Natural killer cell (primary cell): Measurements from ENCODE around the gene REELD1. TPM values are rescaled to one million over a fixed set of nuclear protein-coding genes. Genes with fewer than 3 reads are reported as not detected.

Experiments used
- ATAC-seq, 3 donors: fragments of 150-1000 bp in 2 of 3; fragments of 200-7000 bp in 1 of 3; cut with Tn5 transposase; 1 replicate in 1 of 3; 2 replicates in 2 of 3; pipeline ENCODE4 v1.10.0; 2021; ENCODE audit warnings: mild to moderate bottlenecking in 2 of 3, moderate library complexity in 2 of 3
- DNase-seq, 2 donors: peaks; one replicate each; pipeline versions ENCODE4 v3.0.0 to v3.0.0-alpha.2; 2013 to 2021; ENCODE audit warnings: mixed read lengths in 1 of 2
- H3K27ac ChIP-seq: one replicate; pipeline ENCODE4 v1.5.1; 2013; ENCODE audit warnings: mild to moderate bottlenecking, low read length
- H3K27me3 ChIP-seq: one replicate; pipeline ENCODE4 v1.6.1; 2013; ENCODE audit warnings: low read length; ENCODE audit not compliant: control insufficient read depth, insufficient read depth
- H3K36me3 ChIP-seq: one replicate; pipeline ENCODE4 v1.6.1; 2013; ENCODE audit warnings: low read length; ENCODE audit not compliant: control insufficient read depth, insufficient read depth
- H3K4me1 ChIP-seq: one replicate; pipeline ENCODE4 v1.6.1; 2013; ENCODE audit warnings: low read length; ENCODE audit not compliant: control insufficient read depth, insufficient read depth
- H3K4me3 ChIP-seq: one replicate; pipeline ENCODE4 v1.5.1; 2013; ENCODE audit warnings: low read length
- H3K9me3 ChIP-seq: one replicate; pipeline ENCODE4 v1.6.1; 2013; ENCODE audit warnings: low read length; ENCODE audit not compliant: control insufficient read depth, insufficient read depth
- H3K27ac Mint-ChIP-seq, 2 donors: one replicate each; pipeline ENCODE4 v1.8.0; 2022; ENCODE audit warnings: mild to moderate bottlenecking in 2 of 2, mixed read lengths in 2 of 2, moderate library complexity in 1 of 2
- H3K27me3 Mint-ChIP-seq, 2 donors: one replicate each; pipeline ENCODE4 v1.8.0; 2022; ENCODE audit warnings: low read depth in 2 of 2, mixed read lengths in 2 of 2
- H3K36me3 Mint-ChIP-seq: one replicate; pipeline ENCODE4 v1.8.0; 2022; ENCODE audit warnings: mixed read lengths
- H3K4me1 Mint-ChIP-seq, 2 donors: one replicate each; pipeline ENCODE4 v1.8.0; 2022; ENCODE audit warnings: mixed read lengths in 2 of 2
- H3K4me3 Mint-ChIP-seq: one replicate; pipeline ENCODE4 v1.8.0; 2022; ENCODE audit warnings: mild to moderate bottlenecking, moderate library complexity, mixed read lengths
- H3K9me3 Mint-ChIP-seq, 2 donors: one replicate each; pipeline ENCODE4 v1.8.0; 2022; ENCODE audit warnings: mixed read lengths in 2 of 2
- WGBS: methylation state at CpG from one replicate; pipeline ENCODE4 v1.1.7; 2013; ENCODE audit warnings: missing lambda C conversion rate; ENCODE audit not compliant: insufficient coverage; 5-methylcytosine and 5-hydroxymethylcytosine counted together
- intact Hi-C: fragments of 100-400 bp; cut with micrococcal nuclease; formaldehyde crosslinking; loops from one replicate; pipeline ENCODE4 v1.14.2; 2022
- total RNA-seq, 4 donors: library from RNA; stranded (reverse); fragments of 120-200 nt in 1 of 4; gene quantifications; one replicate each; pipeline versions ENCODE4 v1.2.3 to v1.2.4, GENCODE V29; 2013 to 2022
- TF ChIP-seq, protein P1 (sequence below): fragments of 200-600 bp; IDR thresholded peaks from one replicate; pipeline ENCODE4 v1.8.0; 2022; ENCODE audit warnings: antibody characterized with exemption

The REELD1 gene
- total RNA-seq = 1 to 10 TPM in 2 of 3 donors, under 1 TPM in 1; 0.72 to 2.2 (median 1.1) TPM
- total RNA-seq (2013) = 0.88 TPM

DNA sequence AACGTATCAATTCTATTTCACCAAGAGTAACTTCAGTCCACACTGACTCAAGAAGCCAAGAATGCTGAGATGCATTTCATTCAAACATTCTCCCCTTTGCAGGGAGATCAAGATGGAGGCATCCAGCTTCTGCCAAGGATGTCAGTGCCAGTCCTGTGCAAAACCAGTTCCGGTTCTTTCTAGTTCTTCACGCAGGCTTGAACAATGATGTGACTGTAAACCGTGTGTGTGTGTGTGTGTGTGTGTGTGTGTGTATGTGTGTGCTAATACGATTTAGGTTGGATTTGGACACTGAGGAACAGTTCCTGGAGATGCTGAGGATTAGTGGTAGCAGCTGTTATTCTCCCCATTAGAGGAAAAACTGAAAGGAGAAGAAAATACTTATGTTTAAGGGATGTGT, at the start of gene REELD1:
Gene REELD1 (plus strand): TSS at position 301 of the 400 bp plus-strand sequence. CDS start 2,415 bp downstream, outside the sequence.
- no peaks in the 10 kb centered on the region for H3K9me3 ChIP-seq
- Mint-ChIP-seq H3K9me3 (no peaks in the 10 kb centered on the region), H3K27me3 (peaks cover 3 to 14% of the 10 kb centered on the region in 2 donors), H3K36me3 (no peaks in the 10 kb centered on the region), H3K4me1 (no peaks in the 10 kb centered on the region), H3K27ac (no peak within 1 kb of the TSS), H3K4me3 (no peak within 1 kb of the TSS)
- WGBS = 87% methylated on average over 5 of the region's 5 CpGs
- DNase-seq (no peak), ATAC-seq (no peak)
- TF ChIP-seq, protein P1, sequence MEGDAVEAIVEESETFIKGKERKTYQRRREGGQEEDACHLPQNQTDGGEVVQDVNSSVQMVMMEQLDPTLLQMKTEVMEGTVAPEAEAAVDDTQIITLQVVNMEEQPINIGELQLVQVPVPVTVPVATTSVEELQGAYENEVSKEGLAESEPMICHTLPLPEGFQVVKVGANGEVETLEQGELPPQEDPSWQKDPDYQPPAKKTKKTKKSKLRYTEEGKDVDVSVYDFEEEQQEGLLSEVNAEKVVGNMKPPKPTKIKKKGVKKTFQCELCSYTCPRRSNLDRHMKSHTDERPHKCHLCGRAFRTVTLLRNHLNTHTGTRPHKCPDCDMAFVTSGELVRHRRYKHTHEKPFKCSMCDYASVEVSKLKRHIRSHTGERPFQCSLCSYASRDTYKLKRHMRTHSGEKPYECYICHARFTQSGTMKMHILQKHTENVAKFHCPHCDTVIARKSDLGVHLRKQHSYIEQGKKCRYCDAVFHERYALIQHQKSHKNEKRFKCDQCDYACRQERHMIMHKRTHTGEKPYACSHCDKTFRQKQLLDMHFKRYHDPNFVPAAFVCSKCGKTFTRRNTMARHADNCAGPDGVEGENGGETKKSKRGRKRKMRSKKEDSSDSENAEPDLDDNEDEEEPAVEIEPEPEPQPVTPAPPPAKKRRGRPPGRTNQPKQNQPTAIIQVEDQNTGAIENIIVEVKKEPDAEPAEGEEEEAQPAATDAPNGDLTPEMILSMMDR = no peak
- H3K27me3 ChIP-seq = no peaks in the 10 kb centered on the region
- H3K27ac ChIP-seq = no peak within 1 kb of the TSS
- no peaks in the 10 kb centered on the region for H3K36me3 ChIP-seq
- H3K4me1 ChIP-seq = no peaks in the 10 kb centered on the region
- intact Hi-C loops = no loop called here
- H3K4me3 ChIP-seq = no peak within 1 kb of the TSS

DNA sequence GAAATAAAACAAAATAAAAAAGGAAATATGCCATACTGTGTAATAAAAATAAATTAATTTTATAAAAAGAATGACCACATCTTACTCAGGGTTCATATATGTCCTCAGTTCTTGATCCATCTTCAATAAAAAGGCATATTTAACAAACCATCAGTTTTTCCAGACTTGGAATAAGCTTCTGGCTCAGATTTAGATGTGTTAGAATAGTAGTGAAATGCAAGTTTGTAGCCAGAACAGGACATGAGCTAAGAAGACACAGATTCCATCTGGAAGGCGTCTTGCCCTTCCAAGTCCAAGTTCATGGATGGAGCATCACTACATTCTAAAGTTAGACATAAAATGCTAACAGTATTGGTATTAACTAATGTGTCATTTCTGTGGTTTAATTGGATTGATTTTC, 49.1 kb upstream of the REELD1 start:
- H3K36me3 Mint-ChIP-seq = no peaks in the 10 kb centered on the region
- 67% methylated on average over 1 of the region's 1 CpG for WGBS
- H3K27ac ChIP-seq = no peak overlapping the region
- peaks cover 18 to 40% of the 10 kb centered on the region in 2 donors for H3K27me3 Mint-ChIP-seq
- H3K9me3 ChIP-seq = peaks cover 4% of the 10 kb centered on the region
- H3K27ac Mint-ChIP-seq = no peak overlapping the region
- no peaks in the 10 kb centered on the region for H3K4me1 ChIP-seq
- no peaks in the 10 kb centered on the region for H3K36me3 ChIP-seq
- no peak overlapping the region for H3K4me3 ChIP-seq
- intact Hi-C loops = no loop called here
- H3K4me1 Mint-ChIP-seq = no peaks in the 10 kb centered on the region
- TF ChIP-seq, protein P1 = no peak
- ATAC-seq = no peak
- peaks cover 4% of the 10 kb centered on the region for H3K27me3 ChIP-seq
- peaks cover 3 to 5% of the 10 kb centered on the region in 2 donors for H3K9me3 Mint-ChIP-seq
- DNase-seq = no peak
- H3K4me3 Mint-ChIP-seq = no peak overlapping the region

DNA sequence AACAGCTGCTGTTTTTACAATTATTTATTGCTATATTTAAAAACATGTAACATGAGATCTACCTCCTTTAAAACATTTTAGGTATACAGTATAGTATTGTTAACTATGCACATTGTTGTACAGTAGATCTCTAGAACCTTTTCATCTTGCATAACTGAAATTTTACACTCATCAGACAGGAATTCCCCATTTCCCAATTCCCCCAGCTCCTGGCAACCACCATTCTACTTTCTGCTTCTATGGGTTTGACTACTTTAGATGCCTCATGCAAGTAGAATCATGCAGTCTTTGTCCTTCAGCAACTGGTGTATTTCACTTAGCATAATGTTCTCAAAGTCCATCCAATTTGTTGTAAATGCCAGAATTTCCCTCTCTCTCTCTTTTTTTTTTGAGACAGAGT, 48.5 kb upstream of the REELD1 start:
- ATAC-seq (no peak), DNase-seq (no peak)
- H3K27me3 Mint-ChIP-seq = peaks cover 15 to 38% of the 10 kb centered on the region in 2 donors
- H3K4me3 Mint-ChIP-seq = no peak overlapping the region
- TF ChIP-seq, protein P1 = no peak
- no peaks in the 10 kb centered on the region for H3K36me3 ChIP-seq
- intact Hi-C loops = no loop called here
- H3K36me3 Mint-ChIP-seq = no peaks in the 10 kb centered on the region
- no peak overlapping the region for H3K4me3 ChIP-seq
- H3K4me1 ChIP-seq = no peaks in the 10 kb centered on the region
- no peak overlapping the region for H3K27ac Mint-ChIP-seq
- H3K9me3 Mint-ChIP-seq = peaks cover 3 to 4% of the 10 kb centered on the region in 2 donors
- no peaks in the 10 kb centered on the region for H3K4me1 Mint-ChIP-seq
- peaks cover 4% of the 10 kb centered on the region for H3K27me3 ChIP-seq
- no peak overlapping the region for H3K27ac ChIP-seq
- H3K9me3 ChIP-seq = peaks cover 4% of the 10 kb centered on the region

DNA sequence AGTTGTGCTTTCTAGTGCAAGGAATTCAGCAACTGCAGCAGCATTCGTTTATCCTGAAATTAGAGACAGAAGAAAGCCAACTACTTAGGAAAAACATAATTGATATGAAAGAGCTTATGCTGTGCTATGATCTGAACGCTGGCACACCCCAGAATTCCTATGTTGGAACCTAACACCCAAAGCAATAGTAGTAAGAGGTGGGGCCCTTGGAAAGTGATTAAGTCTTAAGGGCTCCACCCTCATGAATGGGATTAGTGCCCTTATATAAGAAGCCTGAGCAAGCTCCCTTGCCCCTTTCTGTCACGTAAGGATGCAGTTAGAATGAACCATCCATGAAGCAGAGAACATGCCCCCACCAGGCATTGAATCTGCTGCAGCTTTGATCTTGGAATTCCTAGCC, 44.2 kb upstream of the REELD1 start:
- Histone ChIP-seq H3K4me3 (no peak overlapping the region), H3K4me1 (no peaks in the 10 kb centered on the region), H3K27ac (no peak overlapping the region), H3K9me3 (no peaks in the 10 kb centered on the region), H3K27me3 (no peaks in the 10 kb centered on the region), H3K36me3 (no peaks in the 10 kb centered on the region)
- H3K4me1 Mint-ChIP-seq = peaks cover under 1 to 2% of the 10 kb centered on the region in 2 donors
- DNase-seq (no peak), ATAC-seq (no peak)
- no peak overlapping the region for H3K4me3 Mint-ChIP-seq
- intact Hi-C loops = loop anchor here (10.0 kb wide), 1 partner anchor 235 kb away; the partner anchor contains the start of gene ZNF827
- H3K36me3 Mint-ChIP-seq = no peaks in the 10 kb centered on the region
- H3K27ac Mint-ChIP-seq = no peak overlapping the region
- 69% methylated on average over 2 of the region's 3 CpGs for WGBS
- TF ChIP-seq, protein P1 = no peak
- peaks cover 9 to 10% of the 10 kb centered on the region in 2 donors for H3K27me3 Mint-ChIP-seq
- H3K9me3 Mint-ChIP-seq = no peaks in the 10 kb centered on the region
